HG02970 (cell line): ENCODE measurements around the gene GPRIN1.
A peak's percentile ranks its signal among the peaks of the same experiment; 100 is the strongest.

Experiments used
- ATAC-seq: cut with Tn5 transposase; IDR thresholded peaks from one replicate; pipeline ENCODE4 v1.9.1; 2021; ENCODE audit warnings: mild to moderate bottlenecking, moderate library complexity, moderate number of reproducible peaks; ENCODE audit not compliant: unreplicated experiment, low FRiP score

GPRIN1 gene

DNA sequence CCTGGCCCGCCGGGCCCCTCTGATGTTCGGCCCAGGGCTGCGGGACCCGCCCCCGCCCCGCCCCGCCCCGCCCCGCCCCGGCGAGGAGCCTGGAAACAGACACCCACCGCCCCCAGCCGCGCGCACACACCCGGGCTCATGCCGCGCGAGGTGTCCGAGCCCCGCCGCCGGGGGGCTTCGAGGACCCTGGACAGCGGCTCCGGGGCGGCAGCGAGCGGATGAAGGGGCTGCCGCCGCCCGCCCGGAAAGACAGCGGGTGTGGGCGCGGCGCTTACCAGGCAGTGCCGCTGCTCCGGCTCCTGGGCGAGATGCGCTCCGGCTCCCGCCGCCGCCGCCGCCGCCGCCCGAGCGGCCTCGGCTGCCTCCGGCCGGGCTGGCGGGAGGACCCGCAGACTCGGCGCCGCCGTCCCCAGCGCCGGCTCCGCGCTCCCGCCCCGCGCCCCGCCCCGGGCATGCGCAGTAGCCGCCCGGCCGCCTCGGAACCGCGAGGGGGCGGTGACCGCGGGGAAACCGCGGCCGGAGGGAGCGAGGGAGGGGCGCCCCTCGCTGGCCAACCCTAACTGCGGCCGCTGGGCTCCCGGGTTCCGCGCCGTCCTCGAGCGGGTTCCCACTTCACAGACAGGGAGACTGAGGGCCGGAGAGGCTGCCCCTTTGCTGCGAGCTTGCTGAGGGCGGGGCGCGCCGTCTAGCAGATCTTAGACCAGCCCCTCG lies at the start of gene GPRIN1:
Gene GPRIN1 (minus strand): TSS at position 433 of the 711 bp plus-strand sequence. CDS start 10,322 bp downstream, outside the sequence.
- ATAC-seq: peak; percentile 74

- ATAC-seq: no peak
These were observed 49.5 kb upstream of the GPRIN1 start for GRCh38 chr5:176659512-176659839.

DNA sequence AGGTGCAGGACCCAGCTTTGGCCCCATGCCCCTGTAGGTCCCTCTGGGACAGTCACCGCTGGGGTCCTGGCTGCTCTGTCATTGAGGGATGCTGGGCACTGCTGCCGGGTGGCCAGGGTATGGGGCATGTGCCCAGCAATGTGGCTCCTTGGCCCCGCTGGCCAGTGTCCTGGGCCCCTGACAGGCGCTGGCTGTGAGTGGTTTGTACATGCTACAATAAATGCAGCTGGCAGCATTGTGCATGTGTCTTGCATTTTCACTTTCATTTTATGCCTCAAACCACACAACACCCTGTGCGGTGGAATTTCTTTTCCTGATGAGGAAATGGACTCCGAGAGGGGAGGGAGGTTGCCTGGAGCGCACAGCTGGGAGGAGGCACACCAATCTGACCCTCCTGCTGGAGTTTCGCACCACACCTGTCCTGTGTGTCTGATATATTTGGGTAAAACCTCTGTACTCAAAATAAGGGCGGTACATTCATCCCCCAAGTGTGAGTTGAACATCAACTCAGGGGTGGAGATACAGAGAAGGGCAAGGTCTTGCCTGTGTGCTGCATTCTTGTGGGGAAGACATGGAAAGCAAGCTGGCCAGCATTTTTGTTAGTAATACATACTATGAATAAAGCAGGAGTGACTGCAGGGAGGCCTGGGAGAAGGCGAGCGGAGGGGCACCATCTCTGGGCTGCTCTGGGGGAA lies 49.0 kb upstream of the GPRIN1 start:
- ATAC-seq: no peak

- no peak for ATAC-seq
These were observed 48.1 kb upstream of the GPRIN1 start for GRCh38 chr5:176658007-176658599.

- no peak for ATAC-seq
These were observed 46.6 kb upstream of the GPRIN1 start for GRCh38 chr5:176656467-176656990.

- no peak for ATAC-seq
These were observed 44.9 kb upstream of the GPRIN1 start for GRCh38 chr5:176654856-176655255.

- ATAC-seq: no peak
These were observed 43.7 kb upstream of the GPRIN1 start for GRCh38 chr5:176653401-176654385.

GRCh38 chr5:176652136-176652535 lies 42.2 kb upstream of the GPRIN1 start:
- ATAC-seq: no peak

DNA sequence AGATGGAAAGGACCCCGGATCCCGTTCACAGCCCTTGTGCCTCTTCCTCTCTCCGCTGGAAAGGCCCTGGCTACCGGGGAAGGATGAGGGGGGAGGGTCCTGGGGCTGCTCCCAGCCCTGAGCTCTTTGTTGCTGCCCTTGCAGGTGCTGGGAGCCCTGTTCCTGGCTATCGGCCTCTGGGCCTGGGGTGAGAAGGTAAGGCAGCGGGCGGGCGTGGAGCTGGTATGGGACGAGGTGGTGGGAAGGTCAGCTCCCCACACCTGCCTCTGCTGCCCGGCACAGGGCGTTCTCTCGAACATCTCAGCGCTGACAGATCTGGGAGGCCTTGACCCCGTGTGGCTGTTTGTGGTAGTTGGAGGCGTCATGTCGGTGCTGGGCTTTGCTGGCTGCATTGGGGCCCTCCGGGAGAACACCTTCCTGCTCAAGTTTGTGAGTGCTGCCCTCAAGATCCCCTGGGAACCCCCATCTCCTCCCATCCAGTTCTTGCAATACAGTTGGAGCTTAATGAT lies 41.6 kb upstream of the GPRIN1 start:
- ATAC-seq: no peak

GRCh38 chr5:176650354-176650884 lies 40.5 kb upstream of the GPRIN1 start:
- ATAC-seq: no peak

- ATAC-seq: no peak
These were observed 38.7 kb upstream of the GPRIN1 start for GRCh38 chr5:176648474-176649194.

DNA sequence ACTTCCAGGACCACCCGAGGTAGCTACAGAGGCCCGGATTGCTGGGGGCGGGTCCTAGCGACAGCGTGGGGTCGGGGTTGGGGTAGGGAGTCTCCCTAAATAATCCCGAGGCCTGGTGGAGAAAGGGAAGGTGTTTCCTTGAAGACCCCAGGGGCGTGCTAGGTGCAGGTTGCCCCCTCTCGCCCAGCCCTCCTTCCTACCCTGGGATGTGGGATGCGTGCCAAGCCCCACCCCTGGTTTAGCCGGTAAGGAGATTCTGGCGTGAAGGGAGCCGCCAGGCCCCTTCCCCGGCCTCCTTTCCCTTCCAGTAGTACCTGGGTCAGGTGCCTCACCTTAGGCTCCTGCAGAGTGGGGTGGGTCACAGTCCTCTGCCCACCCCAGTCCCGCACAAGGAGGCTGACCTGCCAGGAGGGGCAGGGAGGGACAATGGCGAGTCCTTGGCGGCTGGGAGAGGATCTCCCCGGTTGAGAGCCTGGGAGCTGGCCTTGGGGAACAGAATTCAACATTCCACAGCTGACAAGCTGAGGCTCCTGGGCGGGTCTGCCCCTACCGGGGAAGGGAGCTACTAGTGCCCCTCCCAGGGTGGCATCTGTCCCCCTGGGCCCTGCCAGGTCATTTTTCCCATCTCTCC lies 38.0 kb upstream of the GPRIN1 start:
- ATAC-seq: no peak

DNA sequence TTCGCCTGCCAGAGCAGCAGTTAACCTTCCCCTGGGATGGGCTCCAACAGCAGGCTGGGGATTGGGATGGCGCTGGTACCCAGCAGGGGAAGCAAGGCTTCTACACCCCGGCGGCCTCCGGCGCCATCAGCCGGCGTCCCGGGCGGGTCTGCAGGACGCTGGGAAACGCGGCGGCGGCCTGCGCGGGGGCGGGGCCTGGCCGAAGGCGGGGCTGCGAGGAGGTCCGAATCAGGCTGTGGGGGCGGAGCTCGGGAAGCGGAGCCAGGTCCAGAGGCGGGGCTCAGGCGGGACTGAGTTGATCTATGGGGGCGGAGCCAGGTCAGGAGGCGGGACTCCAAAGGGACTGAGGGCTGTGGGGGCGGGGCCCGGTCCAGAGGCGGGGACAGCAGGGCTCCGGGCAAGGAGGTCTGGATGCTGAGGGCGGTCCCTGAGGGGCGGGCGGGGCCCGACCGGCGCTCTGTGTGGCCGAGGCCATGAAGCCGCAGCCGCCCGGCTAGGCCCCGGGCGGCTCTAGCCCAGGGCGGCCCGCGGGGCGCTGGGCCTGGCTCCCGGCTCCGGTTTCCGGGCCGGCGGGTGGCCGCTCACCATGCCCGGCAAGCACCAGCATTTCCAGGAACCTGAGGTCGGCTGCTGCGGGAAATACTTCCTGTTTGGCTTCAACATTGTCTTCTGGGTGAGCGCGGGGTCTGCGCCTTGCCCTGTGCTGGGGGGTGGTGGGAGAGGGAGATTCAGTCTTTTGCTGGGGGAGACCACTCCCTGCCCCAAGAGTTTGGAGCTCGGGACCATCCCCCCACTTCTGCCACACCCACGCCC lies 37.3 kb upstream of the GPRIN1 start, which contains the start of gene TSPAN17:
Gene TSPAN17 (plus strand): TSS at position 455 of the 813 bp plus-strand sequence. CDS start 132 bp downstream, at position 587.
- peak; percentile 94 for ATAC-seq

DNA sequence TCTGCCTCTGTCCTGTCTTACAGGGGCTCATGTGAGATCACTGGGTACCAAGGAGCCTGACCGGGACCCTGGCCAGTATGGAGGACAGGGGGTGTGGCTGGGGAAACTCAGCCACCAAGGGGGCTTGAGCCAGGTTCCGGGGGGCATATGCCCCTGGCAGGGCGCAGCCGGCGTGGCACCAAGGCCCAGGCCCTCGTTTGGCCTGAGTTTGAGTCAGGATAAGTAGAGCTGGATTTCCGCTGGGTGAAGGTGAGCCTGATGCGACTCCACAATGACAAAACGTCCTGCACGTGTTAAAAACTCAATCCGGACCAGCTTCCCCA lies 36.7 kb upstream of the GPRIN1 start:
- ATAC-seq: no peak

GRCh38 chr5:176646049-176646706 lies 36.2 kb upstream of the GPRIN1 start:
- ATAC-seq: no peak

GRCh38 chr5:176644878-176645670 lies 35.1 kb upstream of the GPRIN1 start:
- no peak for ATAC-seq

DNA sequence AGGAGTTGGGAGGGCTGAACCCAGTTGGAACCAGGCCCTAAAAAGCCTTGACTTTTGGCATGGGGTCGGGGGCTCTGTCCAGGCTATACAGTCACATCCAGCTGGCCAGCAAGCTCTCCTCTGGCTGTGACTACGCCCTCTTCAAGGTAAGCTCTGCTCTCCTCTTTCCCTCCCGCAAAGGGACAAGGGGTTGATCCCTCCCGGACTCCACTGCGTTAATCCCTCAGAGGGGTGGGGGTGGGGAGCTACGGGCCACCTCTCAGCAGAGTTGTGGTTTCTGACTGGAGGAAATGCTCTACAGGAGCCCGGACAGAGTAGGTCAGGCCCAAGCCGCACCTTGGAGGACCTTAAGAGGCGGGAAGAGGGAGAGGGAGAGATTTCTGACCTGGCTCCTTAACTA lies 34.3 kb upstream of the GPRIN1 start:
- ATAC-seq: no peak
